Posterior vena cava (tissue), 2 donors: ENCODE results near the gene LYAR. TPM values are rescaled to one million over a fixed set of nuclear protein-coding genes. Genes with fewer than 3 reads are reported as not detected.

Source experiments
- DNase-seq: peaks from one replicate; pipeline ENCODE4 v3.0.0-alpha.2; 2020; ENCODE audit warnings: low spot score
- intact Hi-C, 2 donors: fragments of 100-400 bp; cut with DNase I; formaldehyde crosslinking; loops; one replicate each; pipeline versions ENCODE4 v1.14.1 to v1.14.2; 2022 to 2023
- total RNA-seq, 2 donors: library from RNA; stranded (reverse); fragmentation: NEBNext Ultra II Directional; extraction: Animal tissue kit (Norgen Biotek cat#: 25700); gene quantifications; one replicate each; pipeline ENCODE4 v1.2.1, GENCODE V29; 2021
- donor health status: DM: yes; HTN: yes; CAD: no.
- donor health status: DM: yes; HTN: yes; CAD: no.

The LYAR gene
- total RNA-seq, 2 donors from 2014 or later = 8.4 to 14.1 TPM

DNA sequence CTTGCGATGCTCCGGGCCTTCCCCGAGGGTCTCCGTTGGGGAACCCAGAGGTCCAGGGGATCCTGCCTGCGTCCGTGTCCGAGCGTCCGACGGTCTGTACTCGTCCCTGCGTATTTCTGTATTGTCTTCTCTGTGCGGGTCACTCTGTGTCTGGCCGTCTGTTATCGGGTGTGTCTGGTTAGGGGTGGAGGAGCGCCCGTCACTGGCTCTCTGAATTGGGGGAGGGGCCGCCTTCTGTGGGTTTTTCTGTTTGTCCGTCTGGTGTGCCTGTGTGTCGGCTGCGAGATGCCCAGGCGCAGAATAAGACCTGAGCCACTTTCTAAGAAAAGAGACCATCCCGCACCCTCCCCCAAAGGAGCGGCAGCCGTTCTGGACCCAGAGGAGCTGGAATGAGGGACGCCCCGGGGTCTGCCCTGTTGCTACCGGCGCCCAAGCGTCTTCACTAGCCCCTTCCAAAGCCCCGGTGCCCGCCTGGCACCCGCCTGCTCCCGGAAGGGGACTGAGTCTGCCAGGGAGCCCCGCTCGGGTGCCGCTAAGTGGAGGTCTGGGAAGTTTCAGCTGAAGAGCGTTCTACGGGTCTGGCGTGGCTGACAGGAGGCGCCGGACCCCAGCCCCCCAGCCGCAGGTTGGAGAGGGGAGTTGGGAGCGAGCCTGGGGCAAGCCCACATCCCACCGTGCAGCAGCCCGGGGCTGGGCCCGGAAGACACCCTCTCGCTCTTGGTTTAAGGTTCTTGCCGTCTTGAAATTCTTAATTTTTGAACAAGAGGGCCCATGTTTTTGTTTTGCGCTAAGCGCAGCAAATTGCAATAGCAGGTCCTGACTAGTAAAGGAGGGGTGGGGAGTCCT lies 62.2 kb downstream of the LYAR start:
- no peak for DNase-seq
- intact Hi-C loops = loop anchor here in 1 of 2 donors (5.0 kb wide), 1 partner anchor 245 kb away; no protein-coding TSS in a partner anchor

DNA sequence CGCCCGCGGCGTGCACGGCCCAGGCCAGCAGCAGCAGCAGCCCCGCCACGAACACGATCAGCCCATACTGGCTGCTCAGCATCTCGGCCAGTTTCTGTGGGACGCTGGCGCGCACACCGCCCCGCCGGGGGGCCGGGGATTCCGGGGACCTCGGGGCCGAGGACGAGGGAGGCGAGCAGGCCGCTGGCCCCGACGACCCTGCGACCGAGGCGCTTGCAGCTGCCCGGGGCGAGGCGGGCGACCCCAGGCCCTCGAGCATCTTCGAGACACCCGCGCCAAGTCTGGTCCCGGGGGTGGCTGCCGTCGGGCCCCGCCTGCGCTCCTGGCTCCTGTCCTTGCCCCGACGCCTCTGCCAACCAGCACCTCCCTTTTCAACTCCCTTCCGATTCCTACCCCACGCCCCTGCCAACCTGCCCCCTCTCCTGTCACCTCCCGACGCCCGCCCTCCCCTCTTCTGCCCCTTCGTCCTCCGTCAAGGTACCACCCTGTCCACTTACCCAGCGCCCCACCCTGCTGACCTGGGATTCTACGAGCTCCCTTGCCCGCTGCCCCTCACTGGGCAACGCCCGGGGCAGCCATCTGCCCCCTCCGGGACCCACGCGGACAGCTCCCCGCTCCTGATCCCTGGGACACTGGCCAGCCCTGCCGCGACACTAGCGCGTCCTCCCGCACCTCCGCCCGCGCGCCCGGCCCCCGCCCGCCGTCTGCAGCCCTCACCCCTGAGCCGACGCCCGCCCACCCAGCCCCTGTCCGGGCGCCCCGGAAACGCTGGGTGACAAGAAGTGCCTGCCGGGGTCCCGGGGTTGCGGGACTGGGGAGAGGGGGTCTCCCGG lies 63.1 kb downstream of the LYAR start, which contains the start of gene OTOP1:
Gene OTOP1 (minus strand): TSS at position 324 of the 833 bp plus-strand sequence. CDS start 65 bp downstream, at position 259.
- DNase-seq = no peak
- intact Hi-C loops = loop anchor here in 1 of 2 donors (5.0 kb wide), 1 partner anchor 245 kb away; no protein-coding TSS in a partner anchor

DNA sequence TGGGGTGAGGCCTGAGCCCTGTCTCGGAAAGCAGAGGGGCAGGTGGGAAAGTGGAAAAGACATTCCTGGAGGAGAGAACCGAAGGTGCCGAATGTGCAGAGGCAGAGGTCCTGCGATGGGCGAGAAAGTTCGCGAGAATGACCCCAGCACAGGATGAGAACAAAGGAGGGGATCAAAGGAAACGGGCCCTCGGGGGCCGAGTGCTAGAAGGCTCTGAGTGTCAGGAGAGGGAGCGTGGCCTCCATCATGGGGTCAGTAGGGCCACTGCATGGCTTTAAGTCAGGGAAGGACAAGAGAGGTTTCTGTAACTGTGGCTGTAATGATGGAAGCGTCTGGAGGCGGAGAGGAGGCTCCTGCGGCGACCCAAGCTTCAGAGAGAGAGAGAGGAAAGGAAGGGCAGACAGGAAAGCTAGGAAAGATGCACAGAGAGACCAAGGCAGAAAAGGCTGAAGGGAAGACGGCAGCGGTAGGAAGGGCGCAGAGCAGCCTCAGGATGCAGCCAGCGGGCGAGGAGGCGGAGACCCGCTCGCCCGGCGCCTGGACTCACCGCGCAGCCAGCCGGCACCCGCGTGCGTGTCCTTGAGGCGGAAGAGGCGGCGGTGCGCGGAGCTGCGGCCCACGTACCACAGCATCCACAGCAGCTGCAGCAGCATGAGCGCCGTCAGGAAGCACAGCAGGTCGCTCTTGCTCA lies 63.9 kb downstream of the LYAR start:
- intact Hi-C loops = loop anchor here in 1 of 2 donors (5.0 kb wide), 1 partner anchor 244 kb away; no protein-coding TSS in a partner anchor
- no peak for DNase-seq

Other genes with a start within 250 kb of the LYAR start
- not detected for gene OTOP1, start 63.2 kb downstream of the LYAR start, total RNA-seq
- 10 to 100 TPM; 15.6 to 19.1 TPM for gene TMEM128, start 41.9 kb downstream of the LYAR start, total RNA-seq
- gene ZBTB49, start 97 bp upstream of the LYAR start, total RNA-seq = 1 to 10 TPM; 4.8 to 8.7 TPM
- under 1 TPM; 0.42 to 0.57 TPM for gene NSG1, start 96.9 kb upstream of the LYAR start, total RNA-seq